ENCODE data around the gene NTM.

- no peak for TF ChIP-seq POLR2AphosphoS5 (IDR thresholded peaks at IDR 0.05; ENCODE audit: low read depth, low read length)
- no peak for TF ChIP-seq TAF1 (IDR thresholded peaks at IDR 0.05; ENCODE audit: borderline replicate concordance, low read depth, low read length)
- TF ChIP-seq POLR2A (IDR thresholded peaks at IDR 0.05; ENCODE audit: low read depth, low read length), result no peak
These were observed 298.3 kb downstream of the NTM start for GRCh38 chr11:131668500-131669400.

Data from GM12892 (cell line).